B cell (primary cell): ENCODE results near the gene MEGF11.

Experiments
- CTCF ChIP-seq: fragments of 200-600 bp; IDR thresholded peaks from one replicate; pipeline ENCODE4 v1.8.0; 2022; ENCODE audit warnings: antibody characterized with exemption, mild to moderate bottlenecking
- EZH2 ChIP-seq: IDR thresholded peaks from 2 replicates; pipeline ENCODE4 v1.6.1; 2012; ENCODE audit warnings: borderline replicate concordance, low read depth, mild to moderate bottlenecking, moderate library complexity, low read length; ENCODE audit not compliant: insufficient read depth, poor library complexity, severe bottlenecking

DNA sequence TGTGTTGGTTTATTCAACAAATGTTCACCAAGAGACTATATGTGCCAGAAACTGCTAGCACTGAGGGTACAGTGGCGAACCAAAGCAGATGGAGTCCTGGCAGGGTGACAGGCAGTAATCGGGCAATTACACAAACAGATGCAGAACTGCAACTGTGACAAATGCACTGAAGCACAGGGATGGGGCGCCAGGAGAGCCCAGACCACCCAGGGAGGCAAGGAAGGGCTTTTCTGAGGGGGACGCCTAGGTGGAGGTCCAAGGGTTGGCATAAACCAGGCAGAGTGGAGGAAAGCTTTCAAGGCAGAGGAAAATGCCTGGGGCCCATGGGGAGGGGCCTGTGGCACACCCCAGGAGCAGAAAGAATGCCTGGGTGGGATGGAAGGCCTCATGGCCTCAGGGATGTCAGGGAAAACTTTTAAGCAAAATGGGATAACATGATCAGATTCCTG is 45.3 kb upstream of the MEGF11 start:
- no peak for TF ChIP-seq CTCF
- no peak for TF ChIP-seq EZH2
